Vagina (tissue), 2 donors: ENCODE measurements around the gene TMSB15A. TPM values are rescaled to one million over a fixed set of nuclear protein-coding genes. Genes with fewer than 3 reads are reported as not detected.

Experiments
- DNase-seq, 2 donors: peaks; one replicate each; pipeline ENCODE4 v3.0.0-alpha.2; 2017; ENCODE audit errors: extremely low spot score in 2 of 2
- H3K27ac ChIP-seq: fragments of 200-600 bp; sonication (generic); one replicate; pipeline ENCODE4 v1.5.1; 2019
- H3K27me3 ChIP-seq: fragments of 200-600 bp; sonication (generic); one replicate; pipeline ENCODE4 v1.5.1; 2019
- H3K36me3 ChIP-seq, 2 donors: fragments of 200-600 bp; sonication (generic); one replicate each; pipeline ENCODE4 v1.5.1; 2017 to 2019
- H3K4me1 ChIP-seq: fragments of 200-600 bp; sonication (generic); one replicate; pipeline ENCODE4 v1.5.1; 2019
- H3K4me3 ChIP-seq, 2 donors: fragments of 200-600 bp; sonication (generic); 1 replicate in 1 of 2; 2 replicates in 1 of 2; pipeline ENCODE4 v1.5.1; 2016 to 2019
- H3K9me3 ChIP-seq: fragments of 200-600 bp; sonication (generic); one replicate; pipeline ENCODE4 v1.5.1; 2019
- CTCF ChIP-seq, 3 experiments: fragments of 450-650 bp in 2 of 3; fragments of 200-600 bp in 1 of 3; sonication (generic) in 1 of 3; IDR thresholded peaks; one replicate each; pipeline ENCODE4 v1.5.1; 2017 to 2019; ENCODE audit warnings: antibody characterized with exemption in 3 of 3, mild to moderate bottlenecking in 2 of 3, moderate library complexity in 2 of 3
- POLR2A ChIP-seq, 2 donors: fragments of 450-650 bp; IDR thresholded peaks; one replicate each; pipeline ENCODE4 v1.6.1; 2017; ENCODE audit warnings: antibody characterized with exemption in 2 of 2, mild to moderate bottlenecking in 2 of 2, moderate library complexity in 2 of 2
- POLR2AphosphoS5 ChIP-seq, 2 donors: sonication (generic); formaldehyde crosslinking; IDR thresholded peaks; one replicate each; pipeline ENCODE4 v1.9.0; 2017; ENCODE audit warnings: antibody characterized with exemption in 2 of 2, mild to moderate bottlenecking in 2 of 2, low read depth in 1 of 2; ENCODE audit not compliant: insufficient read depth in 1 of 2
- intact Hi-C: fragments of 100-400 bp; cut with DNase I; formaldehyde crosslinking; loops from one replicate; pipeline ENCODE4 v1.15.1; 2023
- total RNA-seq: library from RNA; depleted of rRNA; stranded (reverse); fragments of >200 nt; gene quantifications from one replicate; pipeline ENCODE4 v1.2.3, GENCODE V29; 2016

The TMSB15A gene
- total RNA-seq = not detected

DNA sequence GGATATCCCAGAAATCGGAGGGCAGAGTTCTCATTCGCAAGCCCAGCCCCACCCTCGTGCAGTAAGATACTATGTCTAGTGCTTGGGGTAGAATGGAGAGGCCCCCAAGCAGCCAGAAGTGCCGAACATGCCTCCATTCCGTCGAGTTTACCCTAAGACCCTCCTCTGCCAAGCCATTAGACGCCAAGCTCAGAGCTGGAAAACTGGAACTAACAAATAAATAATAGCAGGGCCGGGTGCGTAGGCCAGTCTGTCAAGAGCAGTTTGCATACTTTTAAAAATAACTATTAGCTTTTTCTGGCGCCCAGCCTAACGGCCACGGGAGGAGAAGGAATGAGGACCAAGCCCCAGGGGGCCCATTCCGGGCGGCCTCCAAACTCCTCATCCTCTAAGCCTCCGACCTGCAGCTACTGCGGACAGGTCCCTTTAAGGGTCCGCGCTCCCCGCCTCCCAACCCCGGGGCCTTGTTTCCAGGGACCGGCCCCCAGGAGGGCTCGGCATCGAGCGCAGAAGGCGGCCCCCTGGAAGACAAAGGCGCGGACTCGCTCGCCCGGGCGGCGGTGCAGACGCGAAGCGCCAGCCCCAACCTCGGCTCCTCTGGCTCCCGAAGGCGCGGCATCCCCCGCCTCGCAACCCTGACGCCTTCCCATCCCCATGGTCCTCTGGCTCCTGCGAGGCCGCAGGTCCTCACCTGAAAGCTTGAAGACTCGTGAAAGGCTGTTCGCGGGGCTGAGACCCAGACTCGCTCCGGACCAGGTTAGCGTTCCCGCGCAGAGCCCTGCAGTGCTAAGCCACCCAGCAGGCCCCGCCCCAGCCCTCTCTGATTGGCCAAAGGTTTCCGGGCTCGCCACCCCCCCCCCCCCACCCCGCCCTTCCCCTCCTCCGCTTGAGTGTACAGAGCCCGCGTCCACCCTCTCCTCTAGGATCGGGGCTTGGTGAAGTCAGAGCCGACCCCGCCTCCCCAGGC lies at the start of gene TMSB15A:
TMSB15A (minus strand) TSS at position 765 of the 967 bp plus-strand sequence.
- no peak for DNase-seq
- TF ChIP-seq POLR2AphosphoS5 (IDR thresholded peaks at IDR 0.05; ENCODE audit: insufficient read depth in 1 of 2, low read depth in 1 of 2) (peak in 1 of 2 donors; percentile 40), CTCF (IDR thresholded peaks at IDR 0.05) (no peak)
- H3K27me3 ChIP-seq = no peaks in the 10 kb centered on the region
- intact Hi-C loops = no loop called here
- no peaks in the 10 kb centered on the region for H3K36me3 ChIP-seq
- H3K4me1 ChIP-seq = no peaks in the 10 kb centered on the region
- no peaks in the 10 kb centered on the region for H3K9me3 ChIP-seq
- peak within 1 kb of the TSS; percentile 68 for H3K27ac ChIP-seq
- H3K4me3 ChIP-seq = peak within 1 kb of the TSS; percentile 35 to 43

- DNase-seq = no peak
- intact Hi-C loops = no loop called here
- Histone ChIP-seq H3K36me3 (no peaks in the 10 kb centered on the region), H3K9me3 (no peaks in the 10 kb centered on the region), H3K4me1 (no peaks in the 10 kb centered on the region), H3K27ac (no peak overlapping the region), H3K27me3 (no peaks in the 10 kb centered on the region), H3K4me3 (no peak overlapping the region)
- no peak for TF ChIP-seq CTCF (IDR thresholded peaks at IDR 0.05)
- TF ChIP-seq POLR2A (IDR thresholded peaks at IDR 0.05) = no peak
- TF ChIP-seq POLR2AphosphoS5 (IDR thresholded peaks at IDR 0.05; ENCODE audit: insufficient read depth in 1 of 2, low read depth in 1 of 2) = no peak
Measured at GRCh38 chrX:102560423-102561068, 44.0 kb upstream of the TMSB15A start.

DNA sequence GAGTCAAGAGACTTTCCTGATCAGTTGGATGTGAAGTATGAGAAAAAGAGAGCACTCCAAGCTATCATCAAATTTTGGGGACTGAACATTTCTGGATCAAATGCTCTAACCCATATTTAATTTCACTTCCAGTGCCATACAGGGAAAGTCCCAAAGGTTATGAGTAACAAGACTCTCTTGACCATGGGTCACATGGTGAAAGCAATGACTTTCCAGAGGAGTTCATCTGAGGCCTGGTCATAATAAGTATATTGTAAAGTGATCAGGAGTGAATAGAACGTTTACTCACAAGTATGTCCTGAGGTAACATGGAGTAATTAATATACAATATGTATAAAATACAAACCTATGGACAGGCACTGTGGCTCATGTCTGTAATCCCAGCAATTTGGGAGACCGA lies 42.1 kb upstream of the TMSB15A start:
- no peak for DNase-seq
- intact Hi-C loops = no loop called here
- H3K27me3 ChIP-seq = no peaks in the 10 kb centered on the region
- no peak for TF ChIP-seq POLR2AphosphoS5 (IDR thresholded peaks at IDR 0.05; ENCODE audit: insufficient read depth in 1 of 2, low read depth in 1 of 2)
- TF ChIP-seq POLR2A (IDR thresholded peaks at IDR 0.05) = no peak
- no peak for TF ChIP-seq CTCF (IDR thresholded peaks at IDR 0.05)
- no peaks in the 10 kb centered on the region for H3K9me3 ChIP-seq
- no peak overlapping the region for H3K27ac ChIP-seq
- no peaks in the 10 kb centered on the region for H3K4me1 ChIP-seq
- no peak overlapping the region for H3K4me3 ChIP-seq
- H3K36me3 ChIP-seq = no peaks in the 10 kb centered on the region

GRCh38 chrX:102548231-102548630 lies 31.7 kb upstream of the TMSB15A start:
- no peaks in the 10 kb centered on the region for H3K36me3 ChIP-seq
- no peak for TF ChIP-seq POLR2AphosphoS5 (IDR thresholded peaks at IDR 0.05; ENCODE audit: insufficient read depth in 1 of 2, low read depth in 1 of 2)
- TF ChIP-seq POLR2A (IDR thresholded peaks at IDR 0.05) = no peak
- TF ChIP-seq CTCF (IDR thresholded peaks at IDR 0.05) = no peak
- no peaks in the 10 kb centered on the region for H3K9me3 ChIP-seq
- H3K27ac ChIP-seq = no peak overlapping the region
- no peaks in the 10 kb centered on the region for H3K27me3 ChIP-seq
- intact Hi-C loops = no loop called here
- H3K4me1 ChIP-seq = no peaks in the 10 kb centered on the region
- DNase-seq = no peak
- no peak overlapping the region for H3K4me3 ChIP-seq
